ENCODE data around the gene RRP8. TPM values are rescaled to one million over a fixed set of nuclear protein-coding genes. Genes with fewer than 3 reads are reported as not detected.

Gene RRP8
- total and polyA plus RNA-seq, 9 of the 15 experiments (the other 6 are each of a cell fraction or from before 2014, with no cell fraction given): 5.7 to 47.3 (median 32.6) TPM

DNA sequence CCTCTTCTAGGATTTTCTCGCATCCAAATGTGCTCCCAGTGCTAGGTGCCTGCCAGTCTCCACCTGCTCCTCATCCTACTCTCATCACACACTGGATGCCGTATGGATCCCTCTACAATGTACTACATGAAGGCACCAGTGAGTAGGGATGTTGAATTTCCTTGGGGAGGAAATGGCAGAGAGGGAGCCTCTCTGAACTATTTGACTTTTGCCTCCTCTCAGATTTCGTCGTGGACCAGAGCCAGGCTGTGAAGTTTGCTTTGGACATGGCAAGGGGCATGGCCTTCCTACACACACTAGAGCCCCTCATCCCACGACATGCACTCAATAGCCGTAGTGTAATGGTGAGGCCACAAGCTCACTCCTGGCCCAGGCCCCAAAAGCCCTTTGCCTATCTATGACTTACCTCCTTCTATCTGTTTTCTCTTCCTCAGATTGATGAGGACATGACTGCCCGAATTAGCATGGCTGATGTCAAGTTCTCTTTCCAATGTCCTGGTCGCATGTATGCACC lies 6.1 kb upstream of the RRP8 start:
- no peak overlapping the region for H3K4me3 ChIP-seq
- no peak overlapping the region for H3K27ac ChIP-seq (ENCODE audit: extremely low read depth, low read depth, low read length)
- in situ Hi-C loops (cut with MboI): loop anchor here (5.0 kb wide), 1 partner anchor 77 kb away; no protein-coding TSS in a partner anchor
- no peak overlapping the region for H3K4me2 ChIP-seq (ENCODE audit: insufficient read depth, low read length)
- H2AFZ ChIP-seq (ENCODE audit: low read depth, low read length): no peak overlapping the region
- H3K9ac ChIP-seq (ENCODE audit: insufficient read depth in 1 of 2, low read depth in 2 of 2, low read length in 2 of 2): peak overlapping the region in 1 of 2 experiments; percentile 10; a peak in 1 of 4 replicates
- no peak for FAIRE-seq
- H4K20me1 ChIP-seq (replicated peaks; ENCODE audit: control insufficient read depth, insufficient read depth, low read length): no peaks in the 10 kb centered on the region
- ChIA-PET POLR2A (interaction anchor here (1.8 kb wide), 1 partner anchor 9 kb away, joined by 11 read pairs; the partner anchor contains the start of gene TPP1), CTCF (ENCODE audit: low intra/inter-chr PET ratio) (no interaction called here)
- H3K79me2 ChIP-seq (ENCODE audit: control insufficient read depth, insufficient read depth, low read length): peaks cover 52% of the 10 kb centered on the region
- BruUV-seq (replicated peaks): no TSS peak
- H3K36me3 ChIP-seq (ENCODE audit: control insufficient read depth, insufficient read depth, low read length): peaks cover 55% of the 10 kb centered on the region
- TF ChIP-seq SMAD2 (IDR thresholded peaks at IDR 0.05; ENCODE audit: low read depth, low read length) (no peak), POLR2A (conservative IDR thresholded peaks at IDR 0.05) (peak; percentile 4; the same call in 1 of the 2 replicates), SP1 (CRISPR knock-in tag; IDR thresholded peaks at IDR 0.05) (0 out of 2 replicates have a peak, but pooled peaks have one; percentile 27), POLR2AphosphoS2 (IDR thresholded peaks at IDR 0.05; ENCODE audit: low read length) (peak; percentile 77), SRSF3 (IDR thresholded peaks at IDR 0.05; ENCODE audit: insufficient read depth, low read length) (no peak), POU5F1 (IDR thresholded peaks at IDR 0.05; ENCODE audit: borderline replicate concordance, low read depth, low read length, partially characterized antibody) (no peak), CAMTA2 (CRISPR knock-in tag; conservative IDR thresholded peaks at IDR 0.05) (no peak), PML (IDR thresholded peaks at IDR 0.05; ENCODE audit: low read length) (0 out of 2 replicates have a peak, but pooled peaks have one; percentile 22)
- TF ChIP-seq, protein P1, sequence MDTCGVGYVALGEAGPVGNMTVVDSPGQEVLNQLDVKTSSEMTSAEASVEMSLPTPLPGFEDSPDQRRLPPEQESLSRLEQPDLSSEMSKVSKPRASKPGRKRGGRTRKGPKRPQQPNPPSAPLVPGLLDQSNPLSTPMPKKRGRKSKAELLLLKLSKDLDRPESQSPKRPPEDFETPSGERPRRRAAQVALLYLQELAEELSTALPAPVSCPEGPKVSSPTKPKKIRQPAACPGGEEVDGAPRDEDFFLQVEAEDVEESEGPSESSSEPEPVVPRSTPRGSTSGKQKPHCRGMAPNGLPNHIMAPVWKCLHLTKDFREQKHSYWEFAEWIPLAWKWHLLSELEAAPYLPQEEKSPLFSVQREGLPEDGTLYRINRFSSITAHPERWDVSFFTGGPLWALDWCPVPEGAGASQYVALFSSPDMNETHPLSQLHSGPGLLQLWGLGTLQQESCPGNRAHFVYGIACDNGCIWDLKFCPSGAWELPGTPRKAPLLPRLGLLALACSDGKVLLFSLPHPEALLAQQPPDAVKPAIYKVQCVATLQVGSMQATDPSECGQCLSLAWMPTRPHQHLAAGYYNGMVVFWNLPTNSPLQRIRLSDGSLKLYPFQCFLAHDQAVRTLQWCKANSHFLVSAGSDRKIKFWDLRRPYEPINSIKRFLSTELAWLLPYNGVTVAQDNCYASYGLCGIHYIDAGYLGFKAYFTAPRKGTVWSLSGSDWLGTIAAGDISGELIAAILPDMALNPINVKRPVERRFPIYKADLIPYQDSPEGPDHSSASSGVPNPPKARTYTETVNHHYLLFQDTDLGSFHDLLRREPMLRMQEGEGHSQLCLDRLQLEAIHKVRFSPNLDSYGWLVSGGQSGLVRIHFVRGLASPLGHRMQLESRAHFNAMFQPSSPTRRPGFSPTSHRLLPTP (IDR thresholded peaks at IDR 0.05; ENCODE audit: borderline replicate concordance, extremely low read depth, insufficient read length): no peak
- TF ChIP-seq, protein P2, sequence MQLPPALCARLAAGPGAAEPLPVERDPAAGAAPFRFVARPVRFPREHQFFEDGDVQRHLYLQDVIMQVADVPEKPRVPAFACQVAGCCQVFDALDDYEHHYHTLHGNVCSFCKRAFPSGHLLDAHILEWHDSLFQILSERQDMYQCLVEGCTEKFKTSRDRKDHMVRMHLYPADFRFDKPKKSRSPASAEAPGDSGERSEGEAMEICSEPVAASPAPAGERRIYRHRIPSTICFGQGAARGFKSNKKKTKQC (CRISPR knock-in tag; IDR thresholded peaks at IDR 0.05): no peak
- TF ChIP-seq, protein P3, sequence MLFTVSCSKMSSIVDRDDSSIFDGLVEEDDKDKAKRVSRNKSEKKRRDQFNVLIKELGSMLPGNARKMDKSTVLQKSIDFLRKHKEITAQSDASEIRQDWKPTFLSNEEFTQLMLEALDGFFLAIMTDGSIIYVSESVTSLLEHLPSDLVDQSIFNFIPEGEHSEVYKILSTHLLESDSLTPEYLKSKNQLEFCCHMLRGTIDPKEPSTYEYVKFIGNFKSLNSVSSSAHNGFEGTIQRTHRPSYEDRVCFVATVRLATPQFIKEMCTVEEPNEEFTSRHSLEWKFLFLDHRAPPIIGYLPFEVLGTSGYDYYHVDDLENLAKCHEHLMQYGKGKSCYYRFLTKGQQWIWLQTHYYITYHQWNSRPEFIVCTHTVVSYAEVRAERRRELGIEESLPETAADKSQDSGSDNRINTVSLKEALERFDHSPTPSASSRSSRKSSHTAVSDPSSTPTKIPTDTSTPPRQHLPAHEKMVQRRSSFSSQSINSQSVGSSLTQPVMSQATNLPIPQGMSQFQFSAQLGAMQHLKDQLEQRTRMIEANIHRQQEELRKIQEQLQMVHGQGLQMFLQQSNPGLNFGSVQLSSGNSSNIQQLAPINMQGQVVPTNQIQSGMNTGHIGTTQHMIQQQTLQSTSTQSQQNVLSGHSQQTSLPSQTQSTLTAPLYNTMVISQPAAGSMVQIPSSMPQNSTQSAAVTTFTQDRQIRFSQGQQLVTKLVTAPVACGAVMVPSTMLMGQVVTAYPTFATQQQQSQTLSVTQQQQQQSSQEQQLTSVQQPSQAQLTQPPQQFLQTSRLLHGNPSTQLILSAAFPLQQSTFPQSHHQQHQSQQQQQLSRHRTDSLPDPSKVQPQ (CRISPR knock-in tag; IDR thresholded peaks at IDR 0.05; ENCODE audit: borderline replicate concordance): no peak
- no peaks in the 10 kb centered on the region for H3K9me1 ChIP-seq (ENCODE audit: control insufficient read depth, insufficient read depth, low read length)
- ATAC-seq: no peak
- no peaks in the 10 kb centered on the region for H3K9me3 ChIP-seq (replicated peaks; ENCODE audit: control insufficient read depth, insufficient read depth, low read depth, low read length)
- no peak for DNase-seq (ENCODE audit: extremely low read depth in 1 of 4, low spot score in 3 of 4)
- 79% methylated on average over 8 of the region's 8 CpGs for WGBS (ENCODE audit: insufficient coverage, low coverage, missing lambda C conversion rate)
- H3K27me3 ChIP-seq (ENCODE audit: control insufficient read depth in 2 of 2, insufficient read depth in 2 of 2, low read length in 2 of 2): no peaks in the 10 kb centered on the region
- intact Hi-C loops (cut with micrococcal nuclease): no loop called here
- peaks cover 33% of the 10 kb centered on the region in 2 experiments for H3K4me1 ChIP-seq (replicated peaks in 1 of 2; ENCODE audit: control insufficient read depth in 2 of 2, insufficient read depth in 2 of 2, low read length in 2 of 2)

Measured in K562 (cell line).